HG03175 (cell line): Measurements from ENCODE around the gene SVIP.
A peak's percentile ranks its signal among the peaks of the same experiment; 100 is the strongest.

Experiments used
- ATAC-seq: cut with Tn5 transposase; IDR thresholded peaks from one replicate; pipeline ENCODE4 v1.9.1; 2021; ENCODE audit warnings: mild to moderate bottlenecking, moderate library complexity; ENCODE audit not compliant: unreplicated experiment

The SVIP gene

GRCh38 chr11:22829231-22830081 is at the start of gene SVIP:
Gene SVIP (minus strand): TSS chr11:22829801. CDS start chr11:22829748, 53 bp downstream.
- peak; percentile 93 for ATAC-seq

DNA sequence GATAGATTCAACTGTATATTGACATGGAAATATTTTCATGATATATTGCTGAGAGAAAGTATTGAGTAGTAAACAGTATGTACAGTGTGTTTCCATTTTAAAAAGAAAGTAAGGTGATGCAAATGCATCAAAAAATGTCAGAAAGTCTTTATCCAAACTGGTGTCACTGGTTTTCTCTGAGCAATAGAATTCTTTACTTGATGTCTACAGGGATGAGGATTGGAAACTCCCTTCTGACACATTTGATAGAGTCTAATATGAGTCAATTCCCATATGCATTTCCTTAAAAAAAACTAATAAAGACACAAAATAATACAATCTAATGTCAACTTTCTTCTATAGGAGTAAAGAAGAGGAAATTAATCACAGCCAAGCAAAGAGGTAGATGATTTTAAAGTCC is 49.0 kb upstream of the SVIP start:
- no peak for ATAC-seq

- ATAC-seq = no peak
These were observed 48.4 kb upstream of the SVIP start for GRCh38 chr11:22878039-22878438.

DNA sequence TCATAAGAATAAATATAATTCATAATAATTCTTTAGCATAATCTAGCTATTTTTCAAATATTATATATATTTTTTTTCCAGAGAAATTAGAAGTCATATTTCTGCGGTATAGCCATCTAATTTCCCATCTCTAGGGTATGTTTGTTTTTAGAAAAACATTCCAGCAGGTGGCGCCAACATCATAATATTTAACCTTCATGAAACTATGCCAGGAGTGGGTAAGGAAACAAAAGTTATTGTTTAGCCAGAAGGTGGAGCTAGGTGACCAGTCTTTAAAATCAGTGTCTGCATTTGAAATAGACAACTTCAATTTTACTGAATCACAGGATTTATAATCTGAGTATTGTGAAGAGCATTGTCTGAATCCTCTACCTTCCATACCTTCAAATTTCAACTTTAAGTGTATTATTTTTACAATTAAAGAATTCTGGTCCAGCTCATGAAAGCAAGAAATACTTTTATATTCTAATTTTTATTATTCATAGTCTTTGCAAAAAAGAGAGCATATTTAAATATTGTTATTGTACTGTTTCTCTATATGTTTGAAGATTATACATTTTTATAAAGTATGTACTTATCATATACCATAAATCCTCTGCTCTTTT is 46.4 kb upstream of the SVIP start:
- ATAC-seq = peak; percentile 98

DNA sequence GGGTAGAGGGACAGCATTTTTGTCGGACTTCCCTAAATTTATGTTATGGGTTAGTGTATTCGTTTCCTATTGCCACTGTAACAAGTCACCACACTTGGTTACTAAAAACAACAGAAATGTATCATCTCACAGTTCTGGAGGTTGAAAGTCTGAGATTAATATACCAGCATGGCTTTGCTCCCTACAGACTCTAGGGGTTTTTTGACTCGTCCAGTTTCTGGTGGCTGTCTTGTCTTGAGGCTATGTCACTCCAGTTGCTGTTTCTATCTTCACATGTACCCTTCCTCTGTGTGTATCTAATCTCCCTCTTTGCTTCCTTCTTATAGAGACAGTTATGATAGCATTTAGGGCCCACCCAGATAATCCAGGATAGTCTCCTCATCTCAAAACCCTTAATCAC is 39.7 kb upstream of the SVIP start:
- ATAC-seq = peak; percentile 42

- ATAC-seq = no peak
These were observed 30.6 kb upstream of the SVIP start, which contains the start of gene CCDC179 for GRCh38 chr11:22860241-22860640. Gene CCDC179 (minus strand): TSS chr11:22860474. CDS start chr11:22860421, 53 bp downstream.

GRCh38 chr11:22859756-22860155 is 30.2 kb upstream of the SVIP start:
- ATAC-seq = no peak

GRCh38 chr11:22851477-22851876 is 21.9 kb upstream of the SVIP start:
- no peak for ATAC-seq

DNA sequence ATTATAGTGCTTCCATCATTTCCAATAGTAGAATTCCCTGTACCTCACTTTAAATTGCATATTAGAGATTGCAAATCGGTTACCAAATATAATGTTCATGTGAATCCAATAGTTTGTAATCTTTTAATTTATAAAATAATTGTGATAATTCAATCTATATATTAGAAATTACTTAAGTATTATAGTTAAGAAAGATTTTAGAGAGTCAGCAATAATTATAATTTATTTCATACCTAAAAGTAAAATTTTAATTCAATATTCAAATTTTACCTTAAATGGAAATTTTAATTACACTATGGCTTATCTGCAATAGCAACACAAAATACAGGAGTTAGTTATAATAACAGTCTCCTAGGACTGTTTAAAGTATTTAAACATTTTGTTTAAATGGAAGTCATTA is 17.1 kb upstream of the SVIP start:
- no peak for ATAC-seq

DNA sequence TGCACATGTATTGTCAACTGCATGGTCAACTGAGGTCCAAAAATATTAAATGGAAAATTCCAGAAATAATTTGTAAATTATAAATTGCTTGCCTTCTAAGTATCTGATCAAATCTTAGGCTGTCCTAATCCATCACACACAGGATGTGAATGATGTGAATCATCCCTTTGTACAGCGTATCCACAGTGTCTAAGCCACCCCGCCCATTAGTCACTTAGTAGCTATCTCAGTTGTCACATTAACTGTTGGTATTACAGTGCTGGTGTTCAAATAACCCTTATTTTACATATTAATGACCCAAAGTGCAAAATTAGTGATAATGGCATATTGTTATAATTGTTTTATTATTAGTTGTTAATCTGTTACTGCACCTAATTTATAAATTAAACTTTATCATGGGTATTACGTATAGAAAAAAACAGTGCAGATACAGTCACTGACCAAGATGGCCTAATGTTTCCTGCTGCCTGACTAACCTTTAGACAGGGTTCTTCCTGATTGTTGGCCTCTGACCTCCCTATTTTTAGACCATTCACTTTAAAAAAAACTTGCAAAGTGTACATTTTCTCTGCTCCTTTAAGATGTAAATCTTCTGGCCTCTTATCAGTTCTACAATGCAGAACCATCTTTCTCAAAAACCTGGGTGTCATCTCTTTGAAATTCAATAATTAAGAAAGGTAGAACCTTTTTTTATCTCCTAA is 2.9 kb upstream of the SVIP start:
- ATAC-seq = no peak

DNA sequence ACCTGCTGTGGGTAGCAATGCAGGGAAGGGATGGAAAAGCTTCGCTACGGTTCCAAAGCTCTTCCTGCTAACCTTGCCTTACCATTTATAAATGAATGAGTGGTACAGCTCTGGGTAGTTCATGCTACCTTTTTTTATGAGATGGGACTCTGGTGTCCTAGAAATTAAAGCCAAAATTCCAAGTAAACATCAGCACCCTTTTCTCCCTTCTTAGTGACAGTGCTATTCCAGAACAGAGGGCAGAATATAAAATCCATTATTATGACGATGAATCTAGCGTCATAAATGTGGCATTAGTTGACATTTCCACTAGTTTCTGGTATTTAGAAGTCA is 447 bp upstream of the SVIP start:
- no peak for ATAC-seq

GRCh38 chr11:22828373-22828772 is 1.2 kb downstream of the SVIP start:
- no peak for ATAC-seq

DNA sequence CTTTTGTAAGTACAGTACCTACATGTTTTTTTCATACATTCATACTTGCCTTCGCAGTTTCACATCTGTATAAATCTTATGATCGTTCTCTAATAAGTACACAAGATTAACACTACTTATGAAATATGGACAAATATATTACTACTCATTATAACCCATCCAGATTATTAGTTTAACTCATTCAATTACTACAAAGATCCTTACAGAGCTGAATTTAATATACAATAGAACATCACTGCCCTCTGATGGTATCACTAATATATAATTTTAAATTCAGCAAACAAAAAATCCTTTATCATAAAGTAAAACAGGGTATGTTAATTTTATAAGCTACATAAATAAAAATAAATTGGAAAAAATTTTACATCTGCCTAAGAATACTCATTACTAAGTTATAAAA is 7.4 kb downstream of the SVIP start:
- ATAC-seq = no peak

DNA sequence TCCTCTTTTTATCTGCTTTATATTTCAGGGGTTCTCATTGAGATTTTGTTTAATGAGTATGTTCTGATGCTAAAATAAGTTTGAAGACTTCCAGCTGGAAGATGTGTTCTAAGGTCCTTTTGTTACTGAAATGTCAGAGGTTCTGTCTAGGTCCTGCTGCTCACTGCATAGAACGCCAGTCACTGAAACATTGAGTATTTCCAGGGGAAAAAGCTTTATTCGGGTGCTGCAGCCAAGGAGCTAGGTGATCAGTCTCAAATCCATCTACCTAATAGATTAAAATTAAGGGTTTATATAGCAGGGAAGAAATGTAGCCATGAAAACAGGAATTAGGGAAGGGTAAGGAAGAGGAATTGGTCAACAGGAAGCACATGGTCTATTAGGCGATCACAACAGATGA is 19.7 kb downstream of the SVIP start:
- ATAC-seq = no peak

GRCh38 chr11:22808571-22809197 is 20.9 kb downstream of the SVIP start:
- ATAC-seq = peak; percentile 38

GRCh38 chr11:22807855-22808570 is 21.6 kb downstream of the SVIP start:
- peak; percentile 97 for ATAC-seq

DNA sequence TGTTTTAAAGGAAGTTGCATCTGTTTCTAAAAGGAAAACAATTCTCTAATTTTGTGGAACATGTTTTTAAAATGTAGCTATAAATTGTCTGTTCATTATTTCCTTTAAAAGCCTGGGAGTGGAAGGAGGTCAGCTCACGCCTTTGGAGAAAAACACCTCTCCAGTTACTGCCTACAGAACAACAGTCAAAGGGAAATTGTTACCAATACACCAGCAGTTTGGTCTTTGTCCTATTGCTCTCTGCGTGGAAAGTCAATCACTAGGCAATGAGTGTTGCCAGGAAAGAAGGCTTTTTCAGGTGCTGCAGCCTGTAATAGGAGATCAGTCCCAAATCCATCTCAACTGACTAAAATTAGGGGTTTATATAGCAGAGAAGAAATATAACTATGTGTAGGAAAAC is 22.2 kb downstream of the SVIP start:
- no peak for ATAC-seq

DNA sequence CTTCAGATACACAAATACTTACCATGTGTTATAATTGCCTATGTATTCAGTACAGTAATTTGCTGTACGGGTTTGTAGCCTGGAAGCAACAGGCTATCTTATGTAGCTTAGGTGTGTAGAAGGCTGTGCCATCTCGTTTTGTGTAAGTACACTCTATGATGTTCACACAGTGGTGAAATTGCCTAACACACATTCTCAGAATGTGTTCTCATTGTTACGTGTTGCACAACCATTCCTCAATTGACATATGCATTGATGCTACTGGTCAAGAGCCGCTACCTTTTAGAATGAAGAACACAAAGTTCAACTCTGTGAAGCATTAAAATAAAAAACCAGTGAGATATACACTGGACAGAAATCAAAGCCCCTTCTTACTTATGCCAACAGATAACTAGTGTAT is 26.7 kb downstream of the SVIP start:
- no peak for ATAC-seq

- no peak for ATAC-seq
These were observed 29.1 kb downstream of the SVIP start for GRCh38 chr11:22800482-22800881.

DNA sequence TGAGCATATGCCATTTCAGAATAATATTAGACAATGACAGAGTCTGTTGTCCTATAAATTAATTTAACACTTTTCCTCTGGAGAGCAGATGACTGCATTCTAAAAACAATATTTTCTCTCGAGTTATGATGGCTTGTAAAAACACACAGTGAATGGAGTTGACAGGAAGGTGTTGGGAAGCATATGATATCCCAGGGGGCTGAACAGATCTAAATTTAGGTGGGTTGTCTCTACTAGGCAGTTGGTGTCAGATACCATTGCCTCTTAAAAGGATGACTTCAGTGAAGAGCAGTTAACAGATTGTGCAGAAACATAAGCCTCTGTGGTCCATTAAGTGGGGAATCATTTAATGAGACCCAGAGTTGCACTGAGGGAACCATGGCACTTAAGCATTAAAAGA is 30.7 kb downstream of the SVIP start:
- no peak for ATAC-seq

DNA sequence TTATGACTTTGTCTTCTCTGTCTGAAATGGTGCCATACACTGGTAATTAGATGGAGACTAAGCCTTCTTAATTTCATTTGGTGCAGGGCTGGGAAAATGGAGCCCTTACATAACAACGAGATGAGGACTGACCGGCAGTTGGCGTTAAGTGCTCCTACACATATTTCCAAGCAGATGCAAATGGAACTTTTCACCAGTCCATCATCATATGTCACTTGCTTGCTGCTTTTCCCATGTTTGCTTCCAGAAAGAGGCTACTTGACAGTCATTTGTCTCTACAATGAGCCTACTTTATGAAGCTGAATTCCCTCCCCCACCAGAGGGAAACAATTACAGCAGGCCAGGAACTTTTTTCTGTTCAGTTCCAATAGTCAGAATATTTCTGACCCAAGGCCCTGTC is 32.6 kb downstream of the SVIP start:
- no peak for ATAC-seq
